A549 (cell line): ENCODE measurements around the gene RPL10. TPM values are rescaled to one million over a fixed set of nuclear protein-coding genes. Genes with fewer than 3 reads are reported as not detected.

Source experiments
- ATAC-seq, 2 experiments: fragments of 200-7000 bp in 1 of 2; fragments of >200 bp in 1 of 2; cut with Nextera tagmentation in 1 of 2; cut with Tn5 transposase in 1 of 2; 3 replicates each; pipeline versions ENCODE4 v1.8.0 to v1.9.1; 2018 to 2020; ENCODE audit warnings: mild to moderate bottlenecking in 1 of 2, moderate library complexity in 1 of 2
- CTCF ChIA-PET: fragments of 300-600 bp; sonication (Branson Sonifier 250); formaldehyde crosslinking; extraction: SDS; loops from one replicate; lab custom pipeline; 2021; ENCODE audit warnings: antibody characterized with exemption, inconsistent platforms; lab: Yijun Ruan, JAX
- POLR2A ChIA-PET: fragments of 350-600 bp; formaldehyde crosslinking; extraction: SDS; loops from one replicate; lab custom pipeline; 2021; ENCODE audit warnings: antibody characterized with exemption, inconsistent platforms; lab: Yijun Ruan, JAX
- DNase-seq, 2 experiments: peaks; one replicate each; pipeline versions ENCODE4 v3.0.0 to v3.0.0-alpha.2; 2011 to 2016; ENCODE audit warnings: low read depth in 1 of 2, low spot score in 1 of 2
- FAIRE-seq: peaks from 2 replicates; lab custom pipeline; 2011; peaks lifted over from hg19 to GRCh38; lab: Jason Lieb, UNC
- H3K27ac ChIP-seq, 2 experiments: fragments of >200 bp; sonication (Bioruptor Twin); formaldehyde crosslinking; 3 replicates each; pipeline ENCODE4 v1.5.1; 2016 to 2017
- H3K4me1 ChIP-seq: fragments of >200 bp; sonication (Bioruptor Twin); formaldehyde crosslinking; 3 replicates; pipeline ENCODE4 v1.6.1; 2016
- H3K4me2 ChIP-seq: fragments of >200 bp; sonication (Bioruptor Twin); formaldehyde crosslinking; 3 replicates; pipeline ENCODE4 v1.6.1; 2016
- H3K4me3 ChIP-seq: fragments of >200 bp; sonication (Bioruptor Twin); formaldehyde crosslinking; 3 replicates; pipeline ENCODE4 v1.5.1; 2016
- H3K9me3 ChIP-seq: fragments of >200 bp; sonication (Bioruptor Twin); formaldehyde crosslinking; 3 replicates; pipeline ENCODE4 v1.6.1; 2016
- CEBPB ChIP-seq, 2 experiments: fragments of >200 bp in 1 of 2; sonication (Bioruptor Twin) in 1 of 2; formaldehyde crosslinking in 1 of 2; IDR thresholded peaks; 2 replicates each; pipeline ENCODE4 v1.6.1; 2012 to 2016
- CHD2 ChIP-seq: fragments of 150-350 bp; IDR thresholded peaks from 2 replicates; pipeline ENCODE4 v1.6.1; 2014; ENCODE audit warnings: low read length; ENCODE audit not compliant: partially characterized antibody
- CHD4 ChIP-seq: fragments of 200-600 bp; sonication (generic); IDR thresholded peaks from 2 replicates; pipeline ENCODE4 v1.6.1; 2016; ENCODE audit warnings: antibody characterized with exemption, mild to moderate bottlenecking, borderline replicate concordance
- EHF ChIP-seq: fragments of 250-450 bp; sonication (Bioruptor Pico); IDR thresholded peaks from 2 replicates; pipeline ENCODE4 v1.5.0; 2020; ENCODE audit warnings: mild to moderate bottlenecking
- EP300 ChIP-seq, 2 experiments: fragments of >200 bp; sonication (Bioruptor Twin); formaldehyde crosslinking; IDR thresholded peaks; 2 replicates in 1 of 2; 3 replicates in 1 of 2; pipeline ENCODE4 v1.6.1; 2016 to 2017
- FOSB ChIP-seq: fragments of 250-450 bp; sonication (Bioruptor Pico); IDR thresholded peaks from 2 replicates; pipeline ENCODE4 v1.5.0; 2020; ENCODE audit warnings: mild to moderate bottlenecking, moderate library complexity
- FOXS1 ChIP-seq: fragments of 250-450 bp; sonication (Bioruptor Pico); IDR thresholded peaks from 2 replicates; pipeline ENCODE4 v1.5.0; 2020; ENCODE audit warnings: mild to moderate bottlenecking, moderate library complexity
- HEYL ChIP-seq: fragments of 250-450 bp; sonication (Bioruptor Pico); IDR thresholded peaks from 2 replicates; pipeline ENCODE4 v1.8.0; 2021; ENCODE audit warnings: mild to moderate bottlenecking, moderate library complexity
- HOXA7 ChIP-seq: fragments of 250-450 bp; sonication (Bioruptor Pico); IDR thresholded peaks from 2 replicates; pipeline ENCODE4 v1.5.0; 2020; ENCODE audit warnings: mild to moderate bottlenecking, moderate library complexity
- JUNB ChIP-seq: fragments of >200 bp; sonication (Bioruptor Twin); formaldehyde crosslinking; IDR thresholded peaks from 2 replicates; pipeline ENCODE4 v1.6.1; 2016
- KDM1A ChIP-seq: fragments of 200-600 bp; sonication (generic); IDR thresholded peaks from 2 replicates; pipeline ENCODE4 v1.6.1; 2016; ENCODE audit warnings: low read depth, mild to moderate bottlenecking
- MAZ ChIP-seq: fragments of 150-350 bp; IDR thresholded peaks from 2 replicates; pipeline ENCODE4 v1.6.1; 2014; ENCODE audit warnings: antibody characterized with exemption, low read depth, low read length, borderline replicate concordance
- MYC ChIP-seq: IDR thresholded peaks from 2 replicates; pipeline ENCODE4 v1.6.1; 2012; ENCODE audit warnings: mild to moderate bottlenecking, inconsistent platforms, low read length, improper control_type of control experiment, borderline replicate concordance
- NPAS2 ChIP-seq: fragments of 250-450 bp; sonication (Bioruptor Pico); IDR thresholded peaks from 2 replicates; pipeline ENCODE4 v1.8.0; 2022; ENCODE audit warnings: mild to moderate bottlenecking, moderate library complexity, borderline replicate concordance
- PHF8 ChIP-seq: fragments of 200-600 bp; sonication (generic); IDR thresholded peaks from 2 replicates; pipeline ENCODE4 v1.6.1; 2016; ENCODE audit warnings: low read depth, mild to moderate bottlenecking, antibody characterized with exemption, moderate library complexity, borderline replicate concordance
- POLR2A ChIP-seq: IDR thresholded peaks from 2 replicates; pipeline ENCODE4 v1.6.1; 2012; ENCODE audit warnings: mild to moderate bottlenecking, low read length
- POLR2AphosphoS2 ChIP-seq: conservative IDR thresholded peaks from 2 replicates; pipeline ENCODE4 v1.6.1; 2012; ENCODE audit warnings: low read length, improper control_type of control experiment, inconsistent platforms
- SMC3 ChIP-seq: fragments of >200 bp; sonication (Bioruptor Twin); formaldehyde crosslinking; IDR thresholded peaks from 3 replicates; pipeline ENCODE4 v1.6.1; 2018; ENCODE audit warnings: inconsistent platforms
- ZC3H11A ChIP-seq: fragments of 450-650 bp; IDR thresholded peaks from 2 replicates; pipeline ENCODE4 v1.6.1; 2014; ENCODE audit warnings: antibody characterized with exemption, mild to moderate bottlenecking
- ZNF302 ChIP-seq: fragments of 250-450 bp; sonication (Bioruptor Pico); IDR thresholded peaks from 2 replicates; pipeline ENCODE4 v1.9.0; 2021; ENCODE audit warnings: inconsistent platforms, mild to moderate bottlenecking, moderate library complexity
- ZSCAN20 ChIP-seq: fragments of 250-450 bp; sonication (Bioruptor Pico); IDR thresholded peaks from 2 replicates; pipeline ENCODE4 v1.8.0; 2022; ENCODE audit warnings: mild to moderate bottlenecking, moderate library complexity
- WGBS: methylation state at CpG from one replicate; pipeline ENCODE4 v1.1.6; 2017; ENCODE audit errors: missing lambda C conversion rate; 5-methylcytosine and 5-hydroxymethylcytosine counted together
- polyA plus RNA-seq, 4 experiments: library from polyadenylated mRNA; depleted of rRNA in 3 of 4; stranded (reverse); fragments of >200 nt; fragmentation: RNase III in 1 of 4; extraction: RNeasy Plus Mini Kit Qiagen cat#74134 plus additional on column Dnase treatment in 1 of 4; gene quantifications; 2 replicates in 3 of 4; 3 replicates in 1 of 4; pipeline ENCODE4 v1.2.3, GENCODE V29; 2011 to 2017
- TF ChIP-seq, protein P1 (sequence below): fragments of >200 bp; sonication (Bioruptor Twin); formaldehyde crosslinking; IDR thresholded peaks from 3 replicates; pipeline ENCODE4 v1.6.1; 2016
- TF ChIP-seq, protein P2 (sequence below): fragments of 250-450 bp; sonication (Bioruptor Pico); IDR thresholded peaks from 2 replicates; pipeline ENCODE4 v1.5.0; 2020; ENCODE audit warnings: low read depth, mild to moderate bottlenecking, moderate library complexity
- TF ChIP-seq, protein P3 (sequence below): fragments of 200-600 bp; sonication (generic); IDR thresholded peaks from 2 replicates; pipeline ENCODE4 v1.6.1; 2016; ENCODE audit warnings: antibody characterized with exemption, mild to moderate bottlenecking, moderate library complexity
- TF ChIP-seq, protein P4 (sequence below): fragments of >200 bp; sonication (Bioruptor Twin); formaldehyde crosslinking; IDR thresholded peaks from 2 replicates; pipeline ENCODE4 v1.6.1; 2016

RPL10 gene
- polyA plus RNA-seq, 2 of the 4 experiments (the other 2 are of a cell fraction) = 3,216 to 4,804 TPM

DNA sequence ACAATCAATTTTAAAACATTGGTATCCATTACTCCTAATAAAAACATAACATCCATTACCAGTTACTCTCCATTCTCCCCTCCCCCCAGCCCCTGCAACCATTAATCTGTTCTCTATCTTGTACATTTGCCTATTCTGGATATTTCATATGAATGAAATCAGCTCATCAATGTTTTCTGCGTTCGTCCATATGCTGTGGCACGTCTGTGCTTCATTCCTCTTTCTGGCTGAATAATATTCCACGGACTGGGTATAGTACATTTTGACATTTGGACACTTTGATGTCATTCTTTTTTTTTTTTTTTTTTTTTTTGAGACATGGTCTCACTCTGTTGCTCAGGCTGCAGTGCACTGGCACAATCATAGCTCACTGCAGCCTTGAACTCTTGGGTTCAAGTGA is 5.7 kb downstream of the RPL10 start:
- TF ChIP-seq CHD4 (no peak), NPAS2 (no peak), EHF (CRISPR knock-in tag) (no peak), POLR2AphosphoS2 (no peak), MAZ (no peak), EP300 (IDR thresholded peaks at IDR 0.05) (no peak)
- TF ChIP-seq, protein P1, sequence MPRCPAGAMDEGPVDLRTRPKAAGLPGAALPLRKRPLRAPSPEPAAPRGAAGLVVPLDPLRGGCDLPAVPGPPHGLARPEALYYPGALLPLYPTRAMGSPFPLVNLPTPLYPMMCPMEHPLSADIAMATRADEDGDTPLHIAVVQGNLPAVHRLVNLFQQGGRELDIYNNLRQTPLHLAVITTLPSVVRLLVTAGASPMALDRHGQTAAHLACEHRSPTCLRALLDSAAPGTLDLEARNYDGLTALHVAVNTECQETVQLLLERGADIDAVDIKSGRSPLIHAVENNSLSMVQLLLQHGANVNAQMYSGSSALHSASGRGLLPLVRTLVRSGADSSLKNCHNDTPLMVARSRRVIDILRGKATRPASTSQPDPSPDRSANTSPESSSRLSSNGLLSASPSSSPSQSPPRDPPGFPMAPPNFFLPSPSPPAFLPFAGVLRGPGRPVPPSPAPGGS = no peak
- TF ChIP-seq, protein P2, sequence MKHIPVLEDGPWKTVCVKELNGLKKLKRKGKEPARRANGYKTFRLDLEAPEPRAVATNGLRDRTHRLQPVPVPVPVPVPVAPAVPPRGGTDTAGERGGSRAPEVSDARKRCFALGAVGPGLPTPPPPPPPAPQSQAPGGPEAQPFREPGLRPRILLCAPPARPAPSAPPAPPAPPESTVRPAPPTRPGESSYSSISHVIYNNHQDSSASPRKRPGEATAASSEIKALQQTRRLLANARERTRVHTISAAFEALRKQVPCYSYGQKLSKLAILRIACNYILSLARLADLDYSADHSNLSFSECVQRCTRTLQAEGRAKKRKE (CRISPR knock-in tag) = no peak
- H3K9me3 ChIP-seq = no peaks in the 10 kb centered on the region
- no peak for DNase-seq
- CTCF ChIA-PET = no interaction called here
- peaks cover 23% of the 10 kb centered on the region; the same call in 2 of the 3 replicates for H3K4me1 ChIP-seq
- WGBS = 79% methylated on average over 4 of the region's 4 CpGs
- no peak for ATAC-seq
- no peak overlapping the region for H3K27ac ChIP-seq
- no peak overlapping the region for H3K4me3 ChIP-seq
- FAIRE-seq = no peak
- no peak overlapping the region for H3K4me2 ChIP-seq
- POLR2A ChIA-PET = no interaction called here

DNA sequence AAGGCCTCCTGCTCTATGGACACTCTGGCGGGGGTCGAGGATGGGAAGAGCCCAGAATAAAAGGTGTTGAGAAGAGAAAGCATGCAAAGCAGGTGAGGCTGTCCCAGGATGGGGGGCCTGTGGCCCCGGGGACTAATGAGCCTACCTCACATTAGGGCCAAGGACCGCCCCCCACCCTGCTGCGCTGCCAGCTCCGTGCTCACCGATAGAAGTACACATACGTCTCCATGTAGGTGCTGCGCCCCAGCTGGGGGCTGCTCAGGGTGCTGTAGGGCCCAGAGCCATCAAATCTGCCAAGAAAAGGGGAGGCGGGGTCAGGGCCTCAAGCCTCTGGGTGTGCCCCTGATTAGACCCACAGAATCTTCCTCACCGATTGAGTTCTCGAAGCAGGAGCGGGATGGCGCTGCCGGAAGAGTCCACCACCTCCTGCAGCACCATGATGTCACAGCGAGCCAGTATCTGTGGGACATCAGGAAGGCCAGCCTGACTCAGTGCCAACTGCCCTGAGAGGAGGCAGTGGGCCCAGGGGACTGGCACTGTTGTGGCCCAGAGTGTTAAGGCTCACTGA is 6.5 kb downstream of the RPL10 start:
- no peak overlapping the region for H3K27ac ChIP-seq
- DNase-seq (no peak), ATAC-seq (no peak), FAIRE-seq (no peak)
- no peak overlapping the region for H3K4me2 ChIP-seq
- no peaks in the 10 kb centered on the region for H3K9me3 ChIP-seq
- TF ChIP-seq ZNF302 (CRISPR knock-in tag) (no peak), KDM1A (no peak), JUNB (no peak), CEBPB (IDR thresholded peaks at IDR 0.05) (no peak), ZC3H11A (no peak), MYC (no peak), HOXA7 (CRISPR knock-in tag) (no peak), POLR2AphosphoS2 (no peak), HEYL (CRISPR knock-in tag) (no peak), POLR2A (no peak), FOSB (CRISPR knock-in tag) (no peak), ZSCAN20 (no peak), CHD2 (no peak), PHF8 (no peak), FOXS1 (CRISPR knock-in tag) (no peak), SMC3 (no peak)
- TF ChIP-seq, protein P3, sequence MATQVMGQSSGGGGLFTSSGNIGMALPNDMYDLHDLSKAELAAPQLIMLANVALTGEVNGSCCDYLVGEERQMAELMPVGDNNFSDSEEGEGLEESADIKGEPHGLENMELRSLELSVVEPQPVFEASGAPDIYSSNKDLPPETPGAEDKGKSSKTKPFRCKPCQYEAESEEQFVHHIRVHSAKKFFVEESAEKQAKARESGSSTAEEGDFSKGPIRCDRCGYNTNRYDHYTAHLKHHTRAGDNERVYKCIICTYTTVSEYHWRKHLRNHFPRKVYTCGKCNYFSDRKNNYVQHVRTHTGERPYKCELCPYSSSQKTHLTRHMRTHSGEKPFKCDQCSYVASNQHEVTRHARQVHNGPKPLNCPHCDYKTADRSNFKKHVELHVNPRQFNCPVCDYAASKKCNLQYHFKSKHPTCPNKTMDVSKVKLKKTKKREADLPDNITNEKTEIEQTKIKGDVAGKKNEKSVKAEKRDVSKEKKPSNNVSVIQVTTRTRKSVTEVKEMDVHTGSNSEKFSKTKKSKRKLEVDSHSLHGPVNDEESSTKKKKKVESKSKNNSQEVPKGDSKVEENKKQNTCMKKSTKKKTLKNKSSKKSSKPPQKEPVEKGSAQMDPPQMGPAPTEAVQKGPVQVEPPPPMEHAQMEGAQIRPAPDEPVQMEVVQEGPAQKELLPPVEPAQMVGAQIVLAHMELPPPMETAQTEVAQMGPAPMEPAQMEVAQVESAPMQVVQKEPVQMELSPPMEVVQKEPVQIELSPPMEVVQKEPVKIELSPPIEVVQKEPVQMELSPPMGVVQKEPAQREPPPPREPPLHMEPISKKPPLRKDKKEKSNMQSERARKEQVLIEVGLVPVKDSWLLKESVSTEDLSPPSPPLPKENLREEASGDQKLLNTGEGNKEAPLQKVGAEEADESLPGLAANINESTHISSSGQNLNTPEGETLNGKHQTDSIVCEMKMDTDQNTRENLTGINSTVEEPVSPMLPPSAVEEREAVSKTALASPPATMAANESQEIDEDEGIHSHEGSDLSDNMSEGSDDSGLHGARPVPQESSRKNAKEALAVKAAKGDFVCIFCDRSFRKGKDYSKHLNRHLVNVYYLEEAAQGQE = no peak
- TF ChIP-seq, protein P2 (CRISPR knock-in tag) = no peak
- TF ChIP-seq, protein P1 = no peak
- TF ChIP-seq, protein P4, sequence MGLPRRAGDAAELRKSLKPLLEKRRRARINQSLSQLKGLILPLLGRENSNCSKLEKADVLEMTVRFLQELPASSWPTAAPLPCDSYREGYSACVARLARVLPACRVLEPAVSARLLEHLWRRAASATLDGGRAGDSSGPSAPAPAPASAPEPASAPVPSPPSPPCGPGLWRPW = no peak
- POLR2A ChIA-PET = no interaction called here
- H3K4me3 ChIP-seq = no peak overlapping the region
- CTCF ChIA-PET = no interaction called here
- H3K4me1 ChIP-seq = peaks cover 27% of the 10 kb centered on the region; the same call in 2 of the 3 replicates
- WGBS = 95% methylated on average over 12 of the region's 16 CpGs
